GM21360 (cell line): ENCODE measurements around the gene POFUT2.

Source experiments
- ATAC-seq: cut with Tn5 transposase; IDR thresholded peaks from one replicate; pipeline ENCODE4 v1.9.1; 2021; ENCODE audit warnings: mild to moderate bottlenecking, moderate library complexity; ENCODE audit not compliant: unreplicated experiment

POFUT2 gene

DNA sequence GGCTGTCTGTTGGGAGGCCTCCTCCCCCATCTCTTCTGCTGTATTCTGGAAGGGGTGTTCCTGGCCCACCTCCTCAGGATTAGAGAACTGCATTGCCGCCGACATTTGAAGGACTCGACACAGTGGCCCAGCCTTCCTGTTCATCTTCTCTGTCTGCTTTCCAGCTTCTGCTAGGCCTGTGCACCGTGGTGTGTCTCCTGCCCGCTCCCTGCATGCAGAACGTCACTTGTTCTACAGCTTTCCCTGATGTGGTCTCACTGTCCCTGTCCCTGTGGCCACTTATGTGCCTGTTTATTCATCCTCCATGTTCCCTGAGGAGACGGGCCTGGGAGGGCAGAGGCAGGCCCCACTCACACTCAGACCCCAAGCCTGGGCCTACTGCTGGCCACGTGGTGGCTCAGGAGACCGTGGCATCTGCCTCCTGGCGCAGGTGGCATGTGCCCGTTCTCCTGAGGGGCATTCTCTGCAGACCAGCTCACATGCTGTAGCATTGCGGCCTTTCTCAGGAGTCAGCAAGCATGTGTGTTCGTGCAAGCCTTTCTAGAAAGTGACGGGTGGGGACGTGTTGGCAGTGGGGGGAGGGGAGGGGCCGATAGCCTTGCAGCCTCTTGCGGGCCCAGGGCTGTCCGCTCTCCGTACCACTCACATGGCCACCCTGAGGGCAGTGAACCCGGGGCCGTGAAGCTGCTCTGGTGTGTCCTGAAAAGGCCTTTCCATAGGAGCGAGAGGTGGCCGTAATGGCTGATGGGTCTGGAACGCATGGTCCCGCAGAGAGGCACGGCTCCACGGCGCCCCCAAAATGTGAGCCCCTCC lies 35.9 kb downstream of the POFUT2 start:
- ATAC-seq: no peak

DNA sequence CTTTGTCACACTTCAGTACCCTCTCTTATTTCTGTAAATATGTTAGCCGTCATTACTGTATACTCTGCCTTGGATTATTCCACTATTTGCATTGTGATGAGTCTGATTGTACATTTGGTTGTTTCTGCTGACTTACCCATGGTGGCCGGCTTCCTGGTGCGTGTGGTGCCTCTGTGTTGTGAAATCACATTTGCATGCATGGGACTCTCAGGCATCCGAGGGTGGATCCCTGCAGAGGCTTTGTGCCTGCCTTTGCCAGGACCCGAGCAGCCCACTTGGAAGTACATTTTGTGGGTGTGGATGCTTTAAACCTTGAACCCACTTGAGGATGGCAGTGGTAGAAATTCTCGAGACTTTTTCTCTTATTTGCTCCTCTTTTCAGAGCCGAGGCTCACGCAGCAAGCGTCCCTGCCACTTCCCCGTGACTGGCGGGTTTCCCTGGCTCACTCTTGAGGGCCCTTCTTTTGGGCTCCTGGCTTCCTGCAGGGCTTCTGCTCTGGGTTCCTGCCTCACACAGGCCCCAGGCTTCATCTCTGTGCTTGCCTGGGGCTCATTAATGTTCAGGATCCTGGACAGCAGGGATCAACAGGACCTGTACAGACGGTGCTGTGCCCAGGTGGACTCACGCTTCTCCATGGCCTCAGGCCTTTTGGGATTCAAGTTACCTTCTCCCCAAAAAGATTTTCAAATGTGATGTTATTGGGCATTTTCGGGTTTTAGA lies 36.6 kb downstream of the POFUT2 start:
- ATAC-seq: no peak

DNA sequence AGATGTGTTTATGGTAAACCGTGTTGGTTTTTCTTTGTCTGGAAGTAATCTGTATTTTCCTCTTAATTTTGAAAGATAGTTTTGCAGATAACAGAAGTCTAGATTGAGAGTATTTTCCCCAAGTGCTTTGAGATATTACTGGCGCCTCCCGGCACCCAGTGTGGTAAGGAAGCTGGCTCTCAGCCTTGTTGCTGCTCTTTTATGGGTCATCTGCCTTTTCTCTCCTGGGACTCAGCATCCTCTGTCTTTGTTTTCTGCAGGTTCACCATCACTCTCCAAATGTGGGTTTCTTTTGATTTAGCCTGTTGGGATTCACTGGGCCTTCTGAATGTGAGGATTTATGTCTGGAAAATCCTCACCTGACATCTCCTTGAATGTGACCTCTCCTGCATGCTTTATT lies 37.4 kb downstream of the POFUT2 start:
- no peak for ATAC-seq

GRCh38 chr21:45249626-45250025 lies 38.1 kb downstream of the POFUT2 start:
- no peak for ATAC-seq

DNA sequence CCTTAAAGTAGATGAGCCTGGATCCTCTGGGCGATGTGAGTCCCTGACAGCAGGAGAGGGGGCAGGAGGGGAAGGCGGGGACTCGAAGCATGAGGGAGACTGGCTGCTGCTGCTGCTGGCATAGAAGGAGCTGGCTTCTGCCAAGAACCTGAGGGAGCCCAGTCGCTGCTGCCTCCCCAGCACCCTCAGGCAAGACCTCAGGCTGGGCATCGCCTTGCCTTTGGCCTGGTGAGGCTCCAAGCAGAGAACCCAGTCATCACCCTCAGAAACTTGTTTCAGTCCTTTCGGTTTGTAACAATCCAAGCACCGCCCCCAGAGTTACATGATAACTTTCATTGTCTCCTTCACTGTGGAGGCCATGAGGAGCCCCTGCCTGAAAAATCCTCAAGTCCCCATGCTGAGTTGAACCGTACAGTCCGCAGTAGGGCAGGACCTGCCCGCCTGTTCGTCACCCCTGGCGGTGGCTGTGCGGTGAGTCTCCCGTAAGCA lies 38.8 kb downstream of the POFUT2 start:
- ATAC-seq: no peak

DNA sequence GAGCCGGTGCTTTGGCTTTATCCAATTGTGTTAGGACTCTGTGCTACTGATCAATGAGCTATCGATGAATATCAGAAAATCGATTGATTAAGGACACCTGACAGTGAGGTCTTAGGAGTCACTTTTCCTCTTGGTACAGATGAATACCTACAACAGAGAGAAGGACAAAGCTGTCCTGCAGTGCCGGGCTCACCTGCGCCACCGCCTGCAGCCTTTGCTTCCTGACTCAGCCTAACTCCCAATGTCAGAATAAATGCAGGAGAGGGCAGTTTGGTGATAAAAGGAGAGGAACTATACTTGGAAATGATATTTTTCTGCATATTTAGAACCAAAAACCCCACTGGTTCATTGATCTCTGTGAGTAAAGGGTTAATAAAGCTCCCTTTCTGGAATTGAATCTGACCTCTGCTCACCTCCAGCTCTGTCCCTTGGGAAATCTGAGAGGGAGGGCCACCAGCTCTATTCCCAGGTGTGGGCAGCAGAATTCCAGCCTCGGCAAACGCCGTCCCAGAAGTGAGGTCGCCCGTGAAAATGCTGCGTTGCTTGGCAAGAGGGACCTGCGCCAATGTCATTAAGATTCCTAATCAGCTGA lies 39.3 kb downstream of the POFUT2 start:
- ATAC-seq: no peak

DNA sequence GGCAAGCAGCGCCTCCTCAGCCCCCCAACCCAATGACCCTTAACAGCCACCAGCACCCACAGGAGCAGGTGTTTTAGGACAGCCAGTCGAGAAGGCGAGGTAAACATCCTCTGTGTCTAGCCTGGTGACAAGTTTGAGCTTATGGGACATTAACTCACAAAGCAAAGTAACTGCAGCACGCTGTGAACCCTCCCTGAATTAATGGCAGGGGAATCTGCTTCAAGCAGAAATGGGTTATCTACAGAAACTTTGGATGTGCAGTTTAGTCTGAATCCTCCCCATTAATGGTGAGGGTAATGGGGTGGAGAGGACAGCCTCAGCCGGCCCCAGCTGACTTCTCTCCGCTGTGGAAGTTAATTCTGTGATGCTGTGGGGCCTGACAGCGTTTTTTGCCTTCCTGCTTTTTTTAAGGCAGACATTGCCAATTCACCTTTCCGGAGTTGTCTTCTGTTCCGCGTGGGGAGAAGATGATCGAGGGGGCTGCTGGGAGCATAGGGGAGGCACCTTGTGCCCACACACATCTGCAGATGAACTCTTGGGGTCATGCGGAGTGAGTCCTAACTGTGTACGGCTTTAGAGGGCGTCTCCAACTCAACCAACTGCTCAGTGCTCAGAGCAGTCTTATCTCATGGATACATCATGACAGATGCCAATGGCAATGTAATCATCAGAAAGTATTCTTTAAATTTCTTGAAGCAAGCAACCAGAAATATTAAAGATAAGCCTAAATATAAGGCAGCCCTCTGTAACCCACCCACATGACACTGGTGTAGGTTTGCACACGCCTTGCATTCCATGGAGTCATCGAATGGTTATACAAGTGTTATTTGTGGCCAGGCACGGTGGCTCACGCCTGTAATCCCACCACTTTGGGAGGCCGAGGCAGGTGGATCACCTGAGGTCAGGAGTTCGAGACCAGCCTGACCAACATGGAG lies 41.0 kb downstream of the POFUT2 start:
- ATAC-seq: no peak

- no peak for ATAC-seq
Measured at GRCh38 chr21:45244799-45245340, 42.8 kb downstream of the POFUT2 start.

DNA sequence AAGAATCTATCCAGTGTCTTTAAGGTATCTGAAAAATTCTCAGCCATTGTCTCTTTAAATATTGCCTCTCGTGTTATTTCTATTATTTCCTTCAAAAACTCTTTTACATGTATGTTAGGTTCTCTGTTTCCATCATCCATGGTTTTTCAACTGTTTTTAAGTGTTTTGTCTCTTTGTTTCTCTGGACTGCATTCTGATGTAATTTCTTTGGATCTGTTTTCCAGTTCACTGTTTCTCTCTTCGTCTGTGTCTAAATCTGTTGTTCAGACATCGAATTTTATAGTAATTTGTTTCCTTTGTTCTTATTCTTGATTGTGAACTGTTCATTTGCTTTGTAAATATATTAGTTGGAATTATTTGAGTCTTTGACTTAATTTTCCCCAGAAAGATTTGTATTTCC lies 44.1 kb downstream of the POFUT2 start:
- no peak for ATAC-seq

DNA sequence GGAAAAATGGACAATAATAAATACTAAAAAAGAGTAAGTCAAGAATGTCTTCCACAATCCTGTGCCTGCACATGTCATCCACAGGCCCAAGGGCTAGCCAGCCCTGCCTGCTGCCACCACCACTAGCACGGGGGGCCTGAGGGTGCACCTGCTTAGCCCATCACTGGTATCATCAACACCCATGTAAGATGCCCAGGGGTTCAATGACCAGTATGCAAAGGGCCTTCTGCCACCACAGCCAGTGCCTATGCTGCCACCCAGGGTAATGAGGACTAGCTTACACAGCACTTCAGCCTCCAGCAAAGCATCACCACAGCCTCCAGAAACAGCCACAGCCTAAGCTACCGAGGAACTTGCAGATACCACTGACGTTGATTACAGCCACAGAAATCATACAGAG lies 46.3 kb downstream of the POFUT2 start:
- ATAC-seq: no peak

DNA sequence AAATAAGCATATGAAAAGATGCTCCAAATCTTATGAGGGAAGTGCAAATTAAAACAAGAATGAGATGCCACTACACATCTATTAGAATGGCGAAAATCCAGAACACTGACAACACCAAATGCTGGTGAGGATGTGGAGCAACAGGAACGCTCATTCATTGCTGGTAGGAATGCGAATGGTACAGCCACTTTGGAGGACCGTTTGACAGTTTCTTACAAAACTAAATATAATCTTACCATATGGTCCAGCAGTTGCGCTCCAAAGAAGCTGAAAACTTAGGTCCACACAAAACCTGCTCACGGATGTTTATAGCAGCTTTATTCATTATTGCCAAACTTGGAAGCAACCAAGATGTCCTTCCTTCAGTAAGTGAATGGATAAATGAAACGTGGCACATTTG lies 50.3 kb downstream of the POFUT2 start:
- no peak for ATAC-seq

- ATAC-seq: no peak
Measured at GRCh38 chr21:45236481-45236880, 51.2 kb downstream of the POFUT2 start.

DNA sequence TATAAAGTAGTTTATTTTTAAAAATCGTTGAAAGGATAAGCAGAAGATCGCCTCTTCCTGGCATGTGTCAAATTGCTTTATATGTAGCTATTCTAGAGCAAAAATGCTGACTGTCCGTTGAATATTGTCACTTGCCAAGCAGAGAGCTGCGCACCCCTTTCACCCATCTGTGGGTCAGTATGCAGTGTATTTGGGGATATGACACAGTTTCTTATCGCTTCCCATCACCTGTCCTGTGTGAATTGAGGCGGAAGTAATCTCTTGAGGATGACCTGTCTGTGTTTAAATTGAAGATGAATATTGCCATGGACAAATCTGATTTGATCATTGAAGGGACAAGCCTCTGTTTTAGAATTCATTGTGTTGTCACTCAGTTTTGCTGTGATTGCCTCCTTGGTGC lies 52.2 kb downstream of the POFUT2 start:
- no peak for ATAC-seq

DNA sequence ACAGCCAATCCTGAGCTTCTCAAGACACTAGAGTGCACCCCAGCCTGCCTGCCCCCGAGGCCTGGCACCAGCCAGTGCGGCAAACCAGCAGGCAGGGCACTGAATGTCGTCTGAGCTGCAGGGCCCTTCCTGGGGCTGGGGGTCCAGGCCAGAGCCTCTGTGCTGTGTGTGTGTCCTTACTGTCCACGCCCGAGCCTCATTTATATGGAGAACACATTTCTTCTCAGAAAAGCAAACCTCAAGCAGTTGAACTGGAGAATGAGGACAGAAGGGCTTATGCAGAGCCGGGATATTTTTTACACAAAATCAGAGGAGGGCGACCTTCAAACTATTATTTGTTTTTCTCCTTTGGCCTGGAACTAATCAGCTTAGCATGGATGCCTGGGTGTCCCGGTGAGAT lies 52.7 kb downstream of the POFUT2 start:
- no peak for ATAC-seq

DNA sequence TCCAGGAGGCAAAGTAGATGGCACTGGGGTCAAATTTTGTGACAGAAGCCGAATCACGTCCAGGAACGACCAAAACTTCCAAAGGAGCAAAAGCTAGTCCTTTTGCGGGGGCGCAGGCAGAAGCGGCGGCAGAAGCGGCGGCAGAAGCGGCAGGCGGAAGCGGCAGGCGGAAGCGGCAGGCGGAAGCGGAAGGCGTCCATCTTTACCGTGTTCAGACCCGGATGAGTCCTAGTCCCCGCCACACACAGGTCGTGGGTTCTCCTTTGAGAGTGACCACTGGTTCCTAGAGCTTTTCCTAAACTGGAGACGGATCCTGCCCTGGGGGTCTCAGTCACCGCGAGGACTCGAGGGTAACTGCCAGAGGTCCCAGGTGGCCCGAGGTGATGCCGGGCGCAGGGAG lies 53.6 kb downstream of the POFUT2 start:
- no peak for ATAC-seq

GRCh38 chr21:45231705-45232104 lies 56.0 kb downstream of the POFUT2 start:
- ATAC-seq: no peak

GRCh38 chr21:45228656-45229240 lies 58.9 kb downstream of the POFUT2 start:
- no peak for ATAC-seq

DNA sequence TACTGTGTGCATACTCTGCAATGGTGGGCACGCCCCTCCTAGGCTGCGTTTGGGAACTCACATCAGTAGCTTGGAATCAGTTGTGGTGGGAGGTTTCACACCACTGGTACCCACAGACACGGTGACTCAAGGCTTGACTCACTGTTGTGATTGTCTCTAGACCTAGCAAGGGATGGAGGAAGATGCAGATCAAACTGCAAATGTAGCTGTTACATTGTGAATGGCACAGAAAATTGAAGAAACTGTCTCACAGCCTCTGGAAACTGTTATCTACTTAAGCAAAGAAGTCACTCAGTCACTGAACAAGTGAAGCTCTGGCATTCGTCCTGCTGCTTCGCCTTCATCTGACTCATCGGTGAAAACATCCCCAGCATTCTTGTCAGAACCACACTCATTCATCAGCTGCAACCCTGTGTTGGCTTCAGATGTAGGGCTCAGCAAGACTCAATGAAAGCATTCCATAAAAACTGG lies 59.5 kb downstream of the POFUT2 start:
- no peak for ATAC-seq

GRCh38 chr21:45227735-45228134 lies 60.0 kb downstream of the POFUT2 start:
- ATAC-seq: no peak
